ENCODE measurements around the gene FTMT. TPM values are rescaled to one million over a fixed set of nuclear protein-coding genes. Genes with fewer than 3 reads are reported as not detected.

Gene FTMT
- total and polyA plus RNA-seq, 2 donors (not counting 1 experiment from before 2014, with no cell fraction given) = not detected

DNA sequence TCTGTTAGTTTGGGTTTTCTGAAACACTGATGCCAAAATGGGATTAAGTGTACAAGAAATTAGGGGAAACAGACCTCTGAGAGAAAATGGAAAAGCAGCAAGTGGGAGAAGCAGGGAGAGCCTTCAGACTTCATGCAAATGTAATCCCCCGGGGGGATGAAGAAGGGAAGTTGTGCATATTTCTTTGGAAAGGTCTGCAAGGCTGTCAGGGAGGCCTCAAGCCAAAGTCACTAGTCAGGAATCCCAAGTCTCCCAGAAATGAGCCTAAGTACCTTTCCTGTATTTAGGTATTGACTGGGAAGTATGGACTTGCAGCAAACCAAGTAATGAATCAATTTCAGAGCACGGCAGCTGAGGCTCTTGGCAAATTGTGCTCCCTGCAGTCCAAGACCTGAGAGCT lies 2.2 kb downstream of the FTMT start:
- TF ChIP-seq, protein P1, sequence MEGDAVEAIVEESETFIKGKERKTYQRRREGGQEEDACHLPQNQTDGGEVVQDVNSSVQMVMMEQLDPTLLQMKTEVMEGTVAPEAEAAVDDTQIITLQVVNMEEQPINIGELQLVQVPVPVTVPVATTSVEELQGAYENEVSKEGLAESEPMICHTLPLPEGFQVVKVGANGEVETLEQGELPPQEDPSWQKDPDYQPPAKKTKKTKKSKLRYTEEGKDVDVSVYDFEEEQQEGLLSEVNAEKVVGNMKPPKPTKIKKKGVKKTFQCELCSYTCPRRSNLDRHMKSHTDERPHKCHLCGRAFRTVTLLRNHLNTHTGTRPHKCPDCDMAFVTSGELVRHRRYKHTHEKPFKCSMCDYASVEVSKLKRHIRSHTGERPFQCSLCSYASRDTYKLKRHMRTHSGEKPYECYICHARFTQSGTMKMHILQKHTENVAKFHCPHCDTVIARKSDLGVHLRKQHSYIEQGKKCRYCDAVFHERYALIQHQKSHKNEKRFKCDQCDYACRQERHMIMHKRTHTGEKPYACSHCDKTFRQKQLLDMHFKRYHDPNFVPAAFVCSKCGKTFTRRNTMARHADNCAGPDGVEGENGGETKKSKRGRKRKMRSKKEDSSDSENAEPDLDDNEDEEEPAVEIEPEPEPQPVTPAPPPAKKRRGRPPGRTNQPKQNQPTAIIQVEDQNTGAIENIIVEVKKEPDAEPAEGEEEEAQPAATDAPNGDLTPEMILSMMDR (conservative IDR thresholded peaks at IDR 0.05 in 1 of 2, IDR thresholded peaks at IDR 0.05 in 1 of 2; ENCODE audit: low read depth in 1 of 2, low read length in 2 of 2) = no peak
- no peak for TF ChIP-seq EZH2 (IDR thresholded peaks at IDR 0.05; ENCODE audit: low read length, missing control alignments)
- Histone ChIP-seq H3K27ac (ENCODE audit: insufficient read depth, low read length) (no peak overlapping the region), H3K36me3 (ENCODE audit: control insufficient read depth, insufficient read depth, low read length) (no peaks in the 10 kb centered on the region), H4K20me1 (ENCODE audit: control insufficient read depth, extremely low read depth, insufficient read depth, low read length) (no peaks in the 10 kb centered on the region), H3K9ac (ENCODE audit: insufficient read depth, low read length) (no peak overlapping the region), H3K9me3 (ENCODE audit: control insufficient read depth, insufficient read depth, low read depth, low read length) (no peaks in the 10 kb centered on the region), H3K27me3 (ENCODE audit: control insufficient read depth, insufficient read depth, low read length) (no peaks in the 10 kb centered on the region), H3K4me1 (ENCODE audit: control insufficient read depth, extremely low read depth, insufficient read depth, low read length) (no peaks in the 10 kb centered on the region), H3K4me2 (ENCODE audit: extremely low read depth, insufficient read depth, low read length) (no peak overlapping the region), H2AFZ (ENCODE audit: low read length) (no peak overlapping the region), H3K4me3 (replicated peaks in 1 of 4; ENCODE audit: control extremely low read depth in 1 of 4, insufficient read depth in 1 of 4, low read depth in 3 of 4, low read length in 4 of 4) (no peak overlapping the region), H3K79me2 (ENCODE audit: control insufficient read depth, insufficient read depth, low read length) (no peaks in the 10 kb centered on the region)
- no peak for DNase-seq (ENCODE audit: low read depth in 2 of 2)

DNA sequence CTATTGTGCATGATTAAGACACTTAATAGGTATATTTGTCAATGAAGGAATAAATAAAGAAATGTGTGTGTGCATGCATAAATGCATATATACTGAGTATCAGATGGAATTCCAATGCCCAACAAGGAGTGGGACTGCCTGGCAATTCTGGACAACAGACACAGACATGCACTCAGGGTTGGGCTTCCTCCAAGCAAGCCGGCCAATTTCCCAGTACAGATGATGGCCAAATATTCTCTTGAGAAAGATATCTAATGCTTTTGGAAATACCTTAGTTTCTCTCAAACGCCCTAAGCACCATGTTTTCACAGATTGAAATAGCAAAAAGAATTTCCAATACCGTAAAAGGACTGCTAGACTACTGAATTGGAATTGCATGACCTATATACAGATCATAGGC lies 11.1 kb downstream of the FTMT start:
- Histone ChIP-seq H3K4me1 (ENCODE audit: control insufficient read depth, extremely low read depth, insufficient read depth, low read length) (no peaks in the 10 kb centered on the region), H3K9me3 (ENCODE audit: control insufficient read depth, insufficient read depth, low read depth, low read length) (no peaks in the 10 kb centered on the region), H3K27ac (ENCODE audit: insufficient read depth, low read length) (no peak overlapping the region), H3K4me3 (replicated peaks in 1 of 4; ENCODE audit: control extremely low read depth in 1 of 4, insufficient read depth in 1 of 4, low read depth in 3 of 4, low read length in 4 of 4) (no peak overlapping the region), H3K4me2 (ENCODE audit: extremely low read depth, insufficient read depth, low read length) (no peak overlapping the region), H3K27me3 (ENCODE audit: control insufficient read depth, insufficient read depth, low read length) (no peaks in the 10 kb centered on the region), H4K20me1 (ENCODE audit: control insufficient read depth, extremely low read depth, insufficient read depth, low read length) (no peaks in the 10 kb centered on the region), H3K36me3 (ENCODE audit: control insufficient read depth, insufficient read depth, low read length) (no peaks in the 10 kb centered on the region), H3K79me2 (ENCODE audit: control insufficient read depth, insufficient read depth, low read length) (no peaks in the 10 kb centered on the region), H2AFZ (ENCODE audit: low read length) (no peak overlapping the region), H3K9ac (ENCODE audit: insufficient read depth, low read length) (no peak overlapping the region)
- DNase-seq (ENCODE audit: low read depth in 2 of 2) = no peak
- TF ChIP-seq EZH2 (IDR thresholded peaks at IDR 0.05; ENCODE audit: low read length, missing control alignments) = no peak
- TF ChIP-seq, protein P1 (conservative IDR thresholded peaks at IDR 0.05 in 1 of 2, IDR thresholded peaks at IDR 0.05 in 1 of 2; ENCODE audit: low read depth in 1 of 2, low read length in 2 of 2) = no peak

DNA sequence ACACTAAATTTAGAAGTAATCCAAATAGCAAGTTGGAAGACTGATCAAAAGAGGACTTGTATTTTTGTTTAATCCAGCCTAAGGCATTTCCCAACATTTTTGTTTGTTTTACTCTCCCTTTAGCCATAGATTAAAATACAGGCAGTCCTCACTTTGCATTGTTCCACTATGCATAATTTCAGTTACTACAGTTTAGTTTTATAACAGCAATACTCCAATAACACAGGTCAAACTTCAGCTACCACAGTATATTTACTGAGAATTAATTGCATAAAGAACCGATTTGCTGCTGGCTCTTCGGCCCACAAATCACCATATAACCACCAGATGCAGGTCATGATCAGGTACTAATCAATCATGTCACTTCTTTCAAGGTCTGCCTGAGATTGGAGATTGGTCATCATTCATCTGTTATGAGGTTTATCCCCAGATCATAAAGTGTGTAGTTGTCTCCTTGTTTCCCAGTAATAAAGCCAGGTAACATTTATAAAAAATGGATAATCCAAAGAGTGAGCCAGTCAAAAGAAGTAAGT lies 12.1 kb downstream of the FTMT start:
- Histone ChIP-seq H3K4me3 (replicated peaks in 1 of 4; ENCODE audit: control extremely low read depth in 1 of 4, insufficient read depth in 1 of 4, low read depth in 3 of 4, low read length in 4 of 4) (no peak overlapping the region), H3K4me2 (ENCODE audit: extremely low read depth, insufficient read depth, low read length) (no peak overlapping the region), H3K79me2 (ENCODE audit: control insufficient read depth, insufficient read depth, low read length) (no peaks in the 10 kb centered on the region), H3K9me3 (ENCODE audit: control insufficient read depth, insufficient read depth, low read depth, low read length) (no peaks in the 10 kb centered on the region), H3K27me3 (ENCODE audit: control insufficient read depth, insufficient read depth, low read length) (no peaks in the 10 kb centered on the region), H4K20me1 (ENCODE audit: control insufficient read depth, extremely low read depth, insufficient read depth, low read length) (no peaks in the 10 kb centered on the region), H3K36me3 (ENCODE audit: control insufficient read depth, insufficient read depth, low read length) (no peaks in the 10 kb centered on the region), H3K27ac (ENCODE audit: insufficient read depth, low read length) (no peak overlapping the region), H3K4me1 (ENCODE audit: control insufficient read depth, extremely low read depth, insufficient read depth, low read length) (no peaks in the 10 kb centered on the region), H3K9ac (ENCODE audit: insufficient read depth, low read length) (no peak overlapping the region), H2AFZ (ENCODE audit: low read length) (no peak overlapping the region)
- no peak for TF ChIP-seq EZH2 (IDR thresholded peaks at IDR 0.05; ENCODE audit: low read length, missing control alignments)
- TF ChIP-seq, protein P1 (conservative IDR thresholded peaks at IDR 0.05 in 1 of 2, IDR thresholded peaks at IDR 0.05 in 1 of 2; ENCODE audit: low read depth in 1 of 2, low read length in 2 of 2) = no peak
- DNase-seq (ENCODE audit: low read depth in 2 of 2) = no peak

Measured in fibroblast of lung (primary cell).